T-helper 22 cell (primary cell): ENCODE data around the gene PROC.

Experiments
- DNase-seq: peaks from one replicate; pipeline ENCODE4 v3.0.0-alpha.2; 2020; ENCODE audit warnings: low read depth

The PROC gene

GRCh38 chr2:127456960-127457359 is 38.7 kb downstream of the PROC start:
- DNase-seq = no peak

GRCh38 chr2:127462461-127462860 is 44.2 kb downstream of the PROC start:
- DNase-seq = no peak

GRCh38 chr2:127463155-127463991 is 45.1 kb downstream of the PROC start:
- no peak for DNase-seq

- DNase-seq = no peak
These were observed 46.4 kb downstream of the PROC start for GRCh38 chr2:127464470-127465257.

- DNase-seq = no peak
These were observed 47.0 kb downstream of the PROC start for GRCh38 chr2:127465258-127465657.

GRCh38 chr2:127469051-127469450 is 50.8 kb downstream of the PROC start:
- no peak for DNase-seq

GRCh38 chr2:127469974-127470373 is 51.7 kb downstream of the PROC start:
- DNase-seq = no peak

GRCh38 chr2:127471286-127471988 is 53.2 kb downstream of the PROC start:
- no peak for DNase-seq

- no peak for DNase-seq
These were observed 54.0 kb downstream of the PROC start for GRCh38 chr2:127472268-127472667.

- no peak for DNase-seq
These were observed 57.6 kb downstream of the PROC start for GRCh38 chr2:127475788-127476187.
